ENCODE measurements around the gene PEX10. TPM values are rescaled to one million over a fixed set of nuclear protein-coding genes. Genes with fewer than 3 reads are reported as not detected.
"Not testable (repeated sequence)": the region's sequence is repeated elsewhere in the genome, so short reads cannot be mapped to it uniquely, and the experiment has no call there.

PEX10 gene
- total RNA-seq, result 10 to 100 TPM; 11.3 to 27.8 (median 20.9) TPM

DNA sequence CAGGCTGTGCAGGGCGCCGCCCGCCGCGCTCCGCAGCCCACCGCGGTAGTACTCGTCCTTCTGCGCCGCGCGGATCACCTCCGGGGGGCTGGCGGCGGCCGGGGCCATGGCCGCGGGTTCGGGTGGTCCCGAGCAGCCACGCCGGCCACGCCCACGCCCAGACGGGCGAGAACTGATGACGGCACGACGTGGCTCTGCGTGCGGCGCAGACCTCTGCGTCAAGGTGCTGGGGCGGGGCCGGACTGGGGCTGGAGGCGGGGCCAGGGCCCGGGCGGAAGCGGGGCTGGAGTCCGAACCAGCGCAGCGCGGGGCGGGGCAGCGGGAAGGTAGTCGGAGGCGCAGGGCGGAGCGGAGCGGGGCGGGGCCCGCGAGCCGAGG is at the start of gene PEX10:
Gene PEX10 (minus strand): TSS at position 170 of the 378 bp plus-strand sequence. CDS start 62 bp downstream, at position 108.
- in situ Hi-C loops (cut with MboI; ENCODE audit: low pct_unique_long_range_greater_than_20kb in 2 of 9, low sequenced_read_pairs in 9 of 9, unreplicated experiment in 9 of 9), result loop anchor here in 6 of 9 experiments (10.0 to 25.0 kb wide), 5 partner anchors 125 to 1025 kb away; partner anchors contain the start of genes HES5 (in 2 of the 6) and PANK4 (in 2 of the 6)

GRCh38 chr1:2460996-2461751 is 48.8 kb upstream of the PEX10 start:
- H3K4me1 ChIP-seq (replicated peaks in 1 of 2), result peaks cover 36 to 58% of the 10 kb centered on the region in 2 donors
- ATAC-seq (replicated peaks in 6 of 8), result no peak
- no peak overlapping the region for H3K27ac ChIP-seq
- WGBS, 10 experiments, result 40 to 78% (median 72%) methylated on average over 1 to 7 of the region's 18 CpGs; no CpG with 5 or more reads in 6 of the 10 experiments
- in situ Hi-C loops (cut with MboI; ENCODE audit: low pct_unique_long_range_greater_than_20kb in 2 of 9, low sequenced_read_pairs in 9 of 9, unreplicated experiment in 9 of 9), result no loop called here
- H3K4me3 ChIP-seq, result no peak overlapping the region

More for the DNA sequence above, at the start of gene PEX10:
- Histone ChIP-seq H3K4me1 (replicated peaks in 1 of 2) (peaks cover 23 to 24% of the 10 kb centered on the region in 2 donors), H3K4me3 (peak within 1 kb of the TSS; percentile 77 to 99 (median 98)), H3K27ac (peak within 1 kb of the TSS; percentile 83 to 95)
- WGBS, 10 experiments, result 0 to 3% methylated on average over 6 to 15 of the region's 55 CpGs; no CpG with 5 or more reads in 8 of the 10 experiments
- peak; percentile 82 to 91 (median 86) for ATAC-seq (replicated peaks in 6 of 8)

DNA sequence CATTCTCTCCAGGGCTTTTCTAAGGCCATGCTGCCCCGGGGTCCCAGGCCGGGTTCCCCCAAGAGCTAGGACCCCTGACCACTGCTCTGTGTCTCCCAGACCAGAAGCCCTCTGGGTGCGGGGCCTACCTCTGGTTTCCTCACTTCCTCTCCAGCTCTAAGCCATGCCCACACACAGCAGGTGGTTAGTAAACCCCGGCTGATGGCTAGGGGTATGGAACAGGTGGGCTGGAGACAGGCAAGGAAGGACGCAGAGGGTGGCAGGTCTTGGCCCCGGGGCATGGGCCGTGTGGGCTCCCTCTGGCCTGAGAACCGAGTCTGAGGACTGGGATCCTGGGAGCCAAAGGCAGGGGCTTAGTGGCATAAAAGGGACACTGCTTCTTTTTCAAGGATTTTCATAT is 47.8 kb upstream of the PEX10 start:
- 17 to 73% (median 60%) methylated on average over 1 to 4 of the region's 8 CpGs; no CpG with 5 or more reads in 4 of the 10 experiments for WGBS, 10 experiments
- ATAC-seq (replicated peaks in 6 of 8), result peak in 1 of 8 experiments; percentile 0
- H3K4me3 ChIP-seq, result no peak overlapping the region
- no peak overlapping the region for H3K27ac ChIP-seq
- in situ Hi-C loops (cut with MboI; ENCODE audit: low pct_unique_long_range_greater_than_20kb in 2 of 9, low sequenced_read_pairs in 9 of 9, unreplicated experiment in 9 of 9), result no loop called here
- H3K4me1 ChIP-seq (replicated peaks in 1 of 2), result peaks cover 33 to 57% of the 10 kb centered on the region in 2 donors

DNA sequence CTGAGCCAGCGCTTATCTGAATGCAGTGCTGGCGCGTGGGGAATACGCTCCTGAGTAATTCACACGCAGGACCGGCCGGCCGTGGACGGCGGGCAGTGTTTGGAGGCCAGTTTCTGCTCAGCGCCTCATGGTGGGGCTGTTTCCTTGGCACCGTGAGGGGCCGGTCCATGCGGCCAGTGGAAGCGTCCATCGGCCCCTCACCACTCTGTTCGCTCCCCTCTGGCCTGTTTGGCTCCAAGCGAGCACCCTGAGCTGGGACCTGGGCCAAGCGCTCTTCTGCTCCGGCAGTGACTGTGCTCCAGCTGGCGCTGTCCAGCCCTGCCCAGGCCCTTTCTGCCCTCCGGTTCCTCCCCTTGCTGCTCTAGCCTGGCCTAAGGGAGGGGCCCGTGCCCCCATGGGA is 47.4 kb upstream of the PEX10 start:
- WGBS, 10 experiments, result 8 to 100% (median 72%) methylated on average over 1 to 10 of the region's 23 CpGs; no CpG with 5 or more reads in 3 of the 10 experiments
- Histone ChIP-seq H3K27ac (no peak overlapping the region), H3K4me1 (replicated peaks in 1 of 2) (peaks cover 30 to 57% of the 10 kb centered on the region in 2 donors), H3K4me3 (no peak overlapping the region)
- in situ Hi-C loops (cut with MboI; ENCODE audit: low pct_unique_long_range_greater_than_20kb in 2 of 9, low sequenced_read_pairs in 9 of 9, unreplicated experiment in 9 of 9), result no loop called here
- peak in 7 of 8 experiments; percentile 3 to 81 (median 64) for ATAC-seq (replicated peaks in 6 of 8)

DNA sequence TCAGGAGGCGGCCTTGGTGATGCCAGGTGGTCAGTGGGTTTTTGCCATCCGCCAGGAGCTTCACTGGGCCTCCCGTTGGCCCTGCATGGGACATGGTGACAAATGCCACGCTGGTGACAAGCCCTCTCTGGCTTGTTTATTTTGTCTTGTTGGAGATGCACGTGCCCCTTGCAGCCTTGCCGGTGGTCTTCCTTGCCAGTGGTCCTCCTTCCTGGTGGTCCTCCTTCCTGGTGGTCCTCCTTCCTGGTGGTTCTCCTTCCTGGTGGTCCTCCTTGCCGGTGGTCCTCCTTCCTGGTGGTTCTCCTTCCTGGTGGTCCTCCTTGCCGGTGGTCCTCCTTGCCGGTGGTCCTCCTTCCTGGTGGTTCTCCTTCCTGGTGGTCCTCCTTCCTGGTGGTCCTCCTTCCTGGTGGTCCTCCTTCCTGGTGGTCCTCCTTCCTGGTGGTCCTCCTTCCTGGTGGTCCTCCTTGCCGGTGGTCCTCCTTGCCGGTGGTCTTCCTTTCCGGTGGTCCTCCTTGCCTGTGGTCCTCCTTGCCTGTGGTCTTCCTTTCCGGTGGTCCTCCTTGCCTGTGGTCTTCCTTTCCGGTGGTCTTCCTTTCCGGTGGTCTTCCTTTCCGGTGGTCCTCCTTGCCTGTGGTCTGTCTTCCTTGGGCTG is 46.9 kb upstream of the PEX10 start:
- H3K27ac ChIP-seq; in situ Hi-C loops (cut with MboI; ENCODE audit: low pct_unique_long_range_greater_than_20kb in 2 of 9, low sequenced_read_pairs in 9 of 9, unreplicated experiment in 9 of 9); H3K4me3 ChIP-seq; ATAC-seq (replicated peaks in 6 of 8): not testable (repeated sequence)
- peaks cover 31 to 54% of the 10 kb centered on the region in 2 donors for H3K4me1 ChIP-seq (replicated peaks in 1 of 2)
- 58 to 100% (median 83%) methylated on average over 1 to 7 of the region's 16 CpGs; no CpG with 5 or more reads in 3 of the 10 experiments for WGBS, 10 experiments

- Histone ChIP-seq H3K27ac (no peak overlapping the region), H3K4me3 (no peak overlapping the region), H3K4me1 (replicated peaks in 1 of 2) (peaks cover 26 to 52% of the 10 kb centered on the region in 2 donors)
- in situ Hi-C loops (cut with MboI; ENCODE audit: low pct_unique_long_range_greater_than_20kb in 2 of 9, low sequenced_read_pairs in 9 of 9, unreplicated experiment in 9 of 9), result no loop called here
- 33 to 100% (median 80%) methylated on average over 1 to 8 of the region's 18 CpGs; no CpG with 5 or more reads in 4 of the 10 experiments for WGBS, 10 experiments
- ATAC-seq (replicated peaks in 6 of 8), result no peak
Observed at GRCh38 chr1:2458687-2459086, 46.3 kb upstream of the PEX10 start.

DNA sequence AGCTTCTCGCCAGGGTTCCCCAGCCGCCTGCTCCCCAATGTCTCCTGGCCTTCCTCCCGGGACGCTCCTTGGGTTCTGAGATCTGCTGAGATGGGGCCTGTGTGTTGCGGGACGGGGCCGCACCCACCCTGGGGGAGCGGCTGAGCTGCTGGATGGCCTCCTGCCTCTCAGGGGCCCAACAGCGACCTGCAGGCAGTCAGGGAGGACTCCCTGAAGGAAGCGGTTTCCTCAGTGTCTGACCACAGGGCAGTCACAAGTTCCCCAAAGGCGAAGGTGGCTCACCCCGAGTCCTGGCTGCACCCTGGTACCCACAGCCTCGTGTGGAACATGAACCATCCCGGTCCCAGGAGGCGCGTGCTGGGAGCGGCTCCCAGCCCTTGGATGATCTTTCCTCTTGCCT is 45.1 kb upstream of the PEX10 start:
- no peak for ATAC-seq (replicated peaks in 6 of 8)
- in situ Hi-C loops (cut with MboI; ENCODE audit: low pct_unique_long_range_greater_than_20kb in 2 of 9, low sequenced_read_pairs in 9 of 9, unreplicated experiment in 9 of 9), result no loop called here
- WGBS, 10 experiments, result 56 to 94% (median 82%) methylated on average over 3 to 8 of the region's 17 CpGs; no CpG with 5 or more reads in 5 of the 10 experiments
- Histone ChIP-seq H3K4me3 (no peak overlapping the region), H3K27ac (no peak overlapping the region), H3K4me1 (replicated peaks in 1 of 2) (peaks cover 24 to 52% of the 10 kb centered on the region in 2 donors)

GRCh38 chr1:2455757-2456156 is 43.4 kb upstream of the PEX10 start:
- Histone ChIP-seq H3K4me1 (replicated peaks in 1 of 2) (peaks cover 35 to 56% of the 10 kb centered on the region in 2 donors), H3K4me3 (no peak overlapping the region), H3K27ac (no peak overlapping the region)
- 77 to 78% methylated on average over 3 to 5 of the region's 21 CpGs; no CpG with 5 or more reads in 8 of the 10 experiments for WGBS, 10 experiments
- in situ Hi-C loops (cut with MboI; ENCODE audit: low pct_unique_long_range_greater_than_20kb in 2 of 9, low sequenced_read_pairs in 9 of 9, unreplicated experiment in 9 of 9), result no loop called here
- no peak for ATAC-seq (replicated peaks in 6 of 8)

DNA sequence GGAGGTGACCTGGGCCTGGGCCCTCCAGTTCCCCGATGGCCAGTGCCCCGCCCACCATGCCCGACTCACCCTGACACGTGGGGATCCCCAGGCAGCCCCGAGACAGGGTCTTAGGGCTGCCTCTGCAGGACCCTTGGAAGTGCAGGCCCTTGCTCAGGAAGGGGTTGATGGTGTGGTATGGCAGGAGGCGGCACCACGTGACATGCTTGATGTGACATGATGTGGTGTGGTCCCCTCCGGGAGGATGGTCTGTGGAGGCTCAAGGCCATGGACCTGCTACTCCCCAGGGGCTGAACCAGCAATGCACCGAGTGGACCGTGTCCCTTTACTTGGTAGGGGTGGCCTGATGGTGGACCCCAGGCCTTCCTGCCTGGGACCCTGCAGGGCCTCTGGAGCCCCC is 41.9 kb upstream of the PEX10 start:
- no peak overlapping the region for H3K4me3 ChIP-seq
- no peak overlapping the region for H3K27ac ChIP-seq
- H3K4me1 ChIP-seq (replicated peaks in 1 of 2), result peaks cover 44 to 55% of the 10 kb centered on the region in 2 donors
- ATAC-seq (replicated peaks in 6 of 8), result no peak
- in situ Hi-C loops (cut with MboI; ENCODE audit: low pct_unique_long_range_greater_than_20kb in 2 of 9, low sequenced_read_pairs in 9 of 9, unreplicated experiment in 9 of 9), result no loop called here
- 60 to 92% (median 81%) methylated on average over 1 to 5 of the region's 10 CpGs; no CpG with 5 or more reads in 7 of the 10 experiments for WGBS, 10 experiments

DNA sequence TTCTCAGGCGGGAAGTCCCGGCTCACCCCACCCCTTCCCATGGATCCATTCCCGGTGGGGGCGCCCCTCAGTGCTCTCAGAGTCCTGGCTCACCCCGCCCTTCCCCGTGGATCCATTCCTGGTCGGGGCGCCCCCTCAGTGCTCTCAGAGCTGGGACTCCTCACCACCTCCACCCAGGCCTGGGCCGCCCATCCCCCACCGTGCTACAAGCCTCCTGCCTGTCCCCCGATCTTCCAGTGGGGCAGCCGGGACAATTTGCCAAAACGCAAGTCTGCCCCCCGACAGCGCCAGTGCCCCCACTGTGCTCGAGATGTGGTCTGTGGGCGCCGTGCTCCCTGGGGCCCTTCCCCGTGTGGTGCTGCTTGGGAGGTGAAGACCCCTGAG is 40.6 kb upstream of the PEX10 start:
- in situ Hi-C loops (cut with MboI; ENCODE audit: low pct_unique_long_range_greater_than_20kb in 2 of 9, low sequenced_read_pairs in 9 of 9, unreplicated experiment in 9 of 9), result no loop called here
- no peak overlapping the region for H3K4me3 ChIP-seq
- H3K4me1 ChIP-seq (replicated peaks in 1 of 2), result peaks cover 49 to 59% of the 10 kb centered on the region in 2 donors
- 80 to 94% (median 86%) methylated on average over 2 to 4 of the region's 19 CpGs; no CpG with 5 or more reads in 7 of the 10 experiments for WGBS, 10 experiments
- peak overlapping the region in 1 of 2 donors; percentile 53 for H3K27ac ChIP-seq
- ATAC-seq (replicated peaks in 6 of 8), result no peak

DNA sequence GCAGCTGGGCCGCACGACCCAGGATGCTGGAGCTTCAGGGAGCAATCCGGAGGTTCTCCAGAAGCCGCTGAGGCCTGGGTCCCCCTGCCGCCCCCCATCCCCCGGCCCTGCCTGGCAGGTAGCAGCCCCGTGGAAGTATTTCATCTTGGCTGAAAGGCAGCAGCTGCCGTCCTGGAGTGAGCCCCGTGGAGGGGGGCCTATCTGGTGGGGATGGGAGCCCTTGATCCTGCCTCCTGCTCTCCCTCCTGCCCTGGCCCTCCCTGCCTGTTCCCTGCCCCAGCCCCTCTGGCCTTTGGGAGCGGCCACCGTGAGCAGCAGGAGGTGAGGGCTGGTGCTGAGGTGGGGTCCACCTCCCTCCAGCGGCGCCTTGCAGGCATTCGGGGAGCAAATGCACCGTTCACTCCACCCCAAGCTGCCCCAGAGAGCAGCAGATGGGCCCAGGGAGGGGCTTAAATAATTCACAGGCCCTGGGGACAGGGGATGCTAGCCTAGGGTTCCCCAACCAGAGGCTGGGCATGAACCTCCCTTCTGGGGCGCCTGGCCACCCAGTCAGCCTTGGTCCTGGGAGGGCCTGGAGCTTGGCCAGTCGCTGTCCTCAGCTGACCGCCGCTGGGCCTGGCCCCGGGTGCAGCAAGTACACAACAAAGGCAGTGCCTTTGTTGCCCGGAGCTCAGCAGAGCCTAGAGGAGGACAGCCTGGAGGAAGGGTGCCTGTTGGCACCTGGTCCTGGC is 40.0 kb upstream of the PEX10 start:
- peak; percentile 16 to 67 (median 62) for ATAC-seq (replicated peaks in 6 of 8)
- Histone ChIP-seq H3K4me1 (replicated peaks in 1 of 2) (peaks cover 54 to 65% of the 10 kb centered on the region in 2 donors), H3K27ac (peak overlapping the region; percentile 20 to 53), H3K4me3 (no peak overlapping the region)
- WGBS, 10 experiments, result 0 to 86% (median 55%) methylated on average over 1 to 14 of the region's 21 CpGs; no CpG with 5 or more reads in 5 of the 10 experiments
- in situ Hi-C loops (cut with MboI; ENCODE audit: low pct_unique_long_range_greater_than_20kb in 2 of 9, low sequenced_read_pairs in 9 of 9, unreplicated experiment in 9 of 9), result no loop called here

DNA sequence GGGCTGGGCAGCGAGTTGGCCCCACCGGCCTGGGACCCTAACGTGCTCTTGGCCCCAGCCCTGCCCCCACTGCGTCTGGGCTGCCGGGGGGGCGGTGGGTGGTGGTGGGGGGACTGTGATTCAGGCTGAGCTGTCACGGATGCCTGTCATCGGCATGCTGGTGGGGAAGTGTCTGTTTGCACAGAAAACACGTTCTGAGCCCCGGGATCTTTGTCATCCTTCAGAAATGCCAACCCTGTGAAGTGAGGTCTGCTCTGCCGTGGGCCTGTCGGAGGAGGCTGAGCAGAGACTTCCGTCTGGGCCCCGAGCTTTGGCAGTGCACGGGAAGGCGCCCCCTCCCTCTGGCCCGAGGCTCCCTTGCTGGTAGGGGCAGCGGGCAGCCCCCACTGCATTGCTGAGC is 39.4 kb upstream of the PEX10 start:
- Histone ChIP-seq H3K4me3 (no peak overlapping the region), H3K27ac (peak overlapping the region; percentile 20 to 53), H3K4me1 (replicated peaks in 1 of 2) (peaks cover 61 to 71% of the 10 kb centered on the region in 2 donors)
- peak in 5 of 8 experiments; percentile 29 to 69 (median 50) for ATAC-seq (replicated peaks in 6 of 8)
- in situ Hi-C loops (cut with MboI; ENCODE audit: low pct_unique_long_range_greater_than_20kb in 2 of 9, low sequenced_read_pairs in 9 of 9, unreplicated experiment in 9 of 9), result no loop called here
- WGBS, 10 experiments, result 43 to 60% methylated on average over 1 to 2 of the region's 18 CpGs; no CpG with 5 or more reads in 8 of the 10 experiments
